Left ventricle myocardium superior (tissue), 1 donor: ENCODE measurements around the gene USP21. TPM values are rescaled to one million over a fixed set of nuclear protein-coding genes. Genes with fewer than 3 reads are reported as not detected.
A peak's percentile ranks its signal among the peaks of the same experiment; 100 is the strongest.

Experiments used
- ATAC-seq: fragments of 200-7000 bp; cut with Tn5 transposase; one replicate; pipeline ENCODE4 v1.9.1; 2020; ENCODE audit warnings: mild to moderate bottlenecking, moderate library complexity
- DNase-seq: peaks from one replicate; pipeline ENCODE4 v3.0.0-alpha.2; 2020
- intact Hi-C: fragments of 100-400 bp; cut with micrococcal nuclease; formaldehyde crosslinking; loops from one replicate; pipeline ENCODE4 v1.11.0; 2022
- total RNA-seq: library from RNA; stranded (reverse); fragmentation: NEBNext Ultra II Directional; extraction: Animal tissue kit (Norgen Biotek cat#: 25700); gene quantifications from one replicate; pipeline ENCODE4 v1.2.1, GENCODE V29; 2021
- donor health status: DM: no; HTN: yes; CAD: no; lungs with severe emphysema.

The USP21 gene
- total RNA-seq, 1 donor from 2014 or later, result 22.9 TPM

- intact Hi-C loops, result loop anchor here (2.0 kb wide), 1 partner anchor 16 kb away; no protein-coding TSS in a partner anchor
- no peak for ATAC-seq
- no peak for DNase-seq
These were observed 41.2 kb downstream of the USP21 start for GRCh38 chr1:161200421-161200991.

- DNase-seq, result peak; percentile 58
- peak; percentile 52 for ATAC-seq
- intact Hi-C loops, result loop anchor here (2.0 kb wide), 1 partner anchor 16 kb away; no protein-coding TSS in a partner anchor
These were observed 41.9 kb downstream of the USP21 start for GRCh38 chr1:161200992-161201835.

GRCh38 chr1:161201836-161202712, 42.8 kb downstream of the USP21 start, which contains the start of gene NDUFS2:
Gene NDUFS2 (plus strand): TSS chr1:161202367. CDS start chr1:161202386, 19 bp downstream.
- DNase-seq (peak; percentile 97), ATAC-seq (peak; percentile 84)
- intact Hi-C loops, result loop anchor here (2.0 kb wide), 1 partner anchor 17 kb away; no protein-coding TSS in a partner anchor

- intact Hi-C loops, result no loop called here
- DNase-seq (no peak), ATAC-seq (peak; percentile 38)
These were observed 47.3 kb downstream of the USP21 start for GRCh38 chr1:161206411-161207140.

- intact Hi-C loops, result no loop called here
- ATAC-seq, result peak; percentile 82
- peak; percentile 46 for DNase-seq
These were observed 47.9 kb downstream of the USP21 start for GRCh38 chr1:161207173-161207572.

GRCh38 chr1:161209790-161210409, 50.6 kb downstream of the USP21 start:
- DNase-seq (peak; percentile 75), ATAC-seq (peak; percentile 60)
- intact Hi-C loops, result no loop called here

- intact Hi-C loops, result no loop called here
- DNase-seq (no peak), ATAC-seq (peak; percentile 20)
These were observed 55.1 kb downstream of the USP21 start for GRCh38 chr1:161214369-161214768.

GRCh38 chr1:161215076-161215475, 55.8 kb downstream of the USP21 start, which contains the start of gene FCER1G:
Gene FCER1G (plus strand): TSS chr1:161215295. CDS start chr1:161215322, 27 bp downstream.
- intact Hi-C loops, result no loop called here
- ATAC-seq, result peak; percentile 69
- peak; percentile 69 for DNase-seq

Other genes with a start within 250 kb of the USP21 start
- not detected for gene ITLN2, start 204.7 kb upstream of the USP21 start, total RNA-seq
- 8.3 TPM for gene F11R, start 138.3 kb upstream of the USP21 start, total RNA-seq
- 15.4 TPM for gene TSTD1, start 120.5 kb upstream of the USP21 start, total RNA-seq
- 30.3 TPM for gene USF1, start 113.5 kb upstream of the USP21 start, total RNA-seq
- 3.7 TPM for gene ARHGAP30, start 89.6 kb upstream of the USP21 start, total RNA-seq
- not detected for gene NECTIN4, start 69.9 kb upstream of the USP21 start, total RNA-seq
- gene KLHDC9, start 61.1 kb upstream of the USP21 start, total RNA-seq, result 5.2 TPM
- gene PFDN2, start 41.5 kb upstream of the USP21 start, total RNA-seq, result 64.8 TPM
- gene NIT1, start 41.4 kb upstream of the USP21 start, total RNA-seq, result 33.0 TPM
- gene DEDD, start 26.8 kb upstream of the USP21 start, total RNA-seq, result 29.3 TPM
- 78.0 TPM for gene UFC1, start 5.5 kb upstream of the USP21 start, total RNA-seq
- gene PPOX, start 6.9 kb downstream of the USP21 start, total RNA-seq, result 10.7 TPM
- gene B4GALT3, start 18.0 kb downstream of the USP21 start, total RNA-seq, result 23.6 TPM
- gene ADAMTS4, start 39.6 kb downstream of the USP21 start, total RNA-seq, result 7.2 TPM
- gene NDUFS2, start 42.9 kb downstream of the USP21 start, total RNA-seq, result 335 TPM
- 24.8 TPM for gene FCER1G, start 55.8 kb downstream of the USP21 start, total RNA-seq
- not detected for gene APOA2, start 64.1 kb downstream of the USP21 start, total RNA-seq
- gene TOMM40L, start 66.6 kb downstream of the USP21 start, total RNA-seq, result 41.8 TPM
- gene NR1I3, start 78.7 kb downstream of the USP21 start, total RNA-seq, result not detected
- gene PCP4L1, start 99.2 kb downstream of the USP21 start, total RNA-seq, result 0.17 TPM
- gene MPZ, start 150.5 kb downstream of the USP21 start, total RNA-seq, result 3.8 TPM
- gene SDHC, start 154.9 kb downstream of the USP21 start, total RNA-seq, result 415 TPM
- not detected for gene CFAP126, start 208.4 kb downstream of the USP21 start, total RNA-seq